ENCODE results near the gene MAP7.
"Not testable (repeated sequence)": the region's sequence is repeated elsewhere in the genome, so short reads cannot be mapped to it uniquely, and the experiment has no call there.

MAP7 gene

GRCh38 chr6:136330634-136331033, 219.6 kb downstream of the MAP7 start:
- no peak for DNase-seq

GRCh38 chr6:136326038-136326553, 224.1 kb downstream of the MAP7 start:
- peak; percentile 85 for DNase-seq

- DNase-seq, result peak; percentile 27
These were observed 225.4 kb downstream of the MAP7 start for GRCh38 chr6:136324686-136325380.

GRCh38 chr6:136323431-136324112, 226.7 kb downstream of the MAP7 start:
- no peak for DNase-seq

GRCh38 chr6:136319732-136320131, 230.5 kb downstream of the MAP7 start:
- DNase-seq, result no peak

- no peak for DNase-seq
These were observed 231.5 kb downstream of the MAP7 start for GRCh38 chr6:136318676-136319075.

GRCh38 chr6:136317971-136318370, 232.3 kb downstream of the MAP7 start:
- DNase-seq, result no peak

- peak; percentile 20 for DNase-seq
These were observed 233.1 kb downstream of the MAP7 start for GRCh38 chr6:136317021-136317694.

- DNase-seq, result no peak
These were observed 234.6 kb downstream of the MAP7 start for GRCh38 chr6:136315594-136315993.

- DNase-seq, result no peak
These were observed 237.2 kb downstream of the MAP7 start for GRCh38 chr6:136312975-136313374.

- no peak for DNase-seq
These were observed 240.4 kb downstream of the MAP7 start for GRCh38 chr6:136309729-136310311.

GRCh38 chr6:136309171-136309570, 241.1 kb downstream of the MAP7 start:
- DNase-seq, result no peak

- not testable (repeated sequence) for DNase-seq
These were observed 241.8 kb downstream of the MAP7 start for GRCh38 chr6:136308469-136308868.

GRCh38 chr6:136307351-136307750, 242.9 kb downstream of the MAP7 start:
- no peak for DNase-seq

GRCh38 chr6:136306466-136306865, 243.8 kb downstream of the MAP7 start:
- DNase-seq, result no peak

- no peak for DNase-seq
These were observed 245.8 kb downstream of the MAP7 start for GRCh38 chr6:136304410-136304809.

GRCh38 chr6:136303516-136303915, 246.7 kb downstream of the MAP7 start:
- no peak for DNase-seq

GRCh38 chr6:136294621-136295020, 255.6 kb downstream of the MAP7 start:
- no peak for DNase-seq
